Occipital lobe (tissue), 2 donors: Measurements from ENCODE around the gene VSIG1. TPM values are rescaled to one million over a fixed set of nuclear protein-coding genes. Genes with fewer than 3 reads are reported as not detected.

Experiments
- DNase-seq: peaks from one replicate; lab custom pipeline; 2025; lab: John Stamatoyannopoulos, UW
- total RNA-seq: library from RNA; depleted of rRNA; stranded (reverse); fragments of >200 nt; gene quantifications from one replicate; pipeline ENCODE4 v1.2.3, GENCODE V29; 2014

The VSIG1 gene
- total RNA-seq, 1 donor from 2014 or later = not detected

- no peak for DNase-seq
These were observed 19.1 kb downstream of the VSIG1 start for GRCh38 chrX:108064001-108064400.

- DNase-seq = no peak
These were observed 19.7 kb downstream of the VSIG1 start for GRCh38 chrX:108064613-108065012.

- no peak for DNase-seq
These were observed 23.3 kb downstream of the VSIG1 start for GRCh38 chrX:108068121-108068520.

- DNase-seq = no peak
These were observed 26.0 kb downstream of the VSIG1 start for GRCh38 chrX:108070891-108071290.

GRCh38 chrX:108071578-108071977 is 26.7 kb downstream of the VSIG1 start:
- DNase-seq = no peak

GRCh38 chrX:108072746-108073145 is 27.9 kb downstream of the VSIG1 start:
- DNase-seq = no peak

- no peak for DNase-seq
These were observed 36.2 kb downstream of the VSIG1 start for GRCh38 chrX:108081110-108081509.

- no peak for DNase-seq
These were observed 42.9 kb downstream of the VSIG1 start for GRCh38 chrX:108087792-108088191.

GRCh38 chrX:108088511-108088910 is 43.6 kb downstream of the VSIG1 start:
- DNase-seq = no peak

GRCh38 chrX:108090491-108091263 is 45.8 kb downstream of the VSIG1 start:
- DNase-seq = no peak

GRCh38 chrX:108091264-108091877 is 46.5 kb downstream of the VSIG1 start, which contains the start of the genes ATG4A and PSMD10:
TSS of gene ATG4A (plus strand) at chrX:108091778. CDS start at chrX:108091827, 49 bp downstream.
TSS of gene PSMD10 (minus strand) at chrX:108091542. CDS start at chrX:108091520, 22 bp downstream.
- DNase-seq = peak; percentile 92

- peak; percentile 15 for DNase-seq
These were observed 47.0 kb downstream of the VSIG1 start for GRCh38 chrX:108091878-108092291.

GRCh38 chrX:108097380-108097779 is 52.5 kb downstream of the VSIG1 start:
- no peak for DNase-seq

GRCh38 chrX:108105473-108105872 is 60.6 kb downstream of the VSIG1 start:
- no peak for DNase-seq

GRCh38 chrX:108114541-108114940 is 69.7 kb downstream of the VSIG1 start:
- no peak for DNase-seq

GRCh38 chrX:108117988-108118387 is 73.1 kb downstream of the VSIG1 start:
- no peak for DNase-seq

GRCh38 chrX:108121291-108121690 is 76.4 kb downstream of the VSIG1 start:
- no peak for DNase-seq

GRCh38 chrX:108122748-108123147 is 77.9 kb downstream of the VSIG1 start:
- no peak for DNase-seq

GRCh38 chrX:108123591-108124366 is 78.9 kb downstream of the VSIG1 start:
- DNase-seq = no peak

- DNase-seq = no peak
These were observed 81.8 kb downstream of the VSIG1 start for GRCh38 chrX:108126661-108127060.

- DNase-seq = no peak
These were observed 82.3 kb downstream of the VSIG1 start for GRCh38 chrX:108127152-108127551.
